ENCODE data around the gene PAMR1. TPM values are rescaled to one million over a fixed set of nuclear protein-coding genes. Genes with fewer than 3 reads are reported as not detected.
A peak's percentile ranks its signal among the peaks of the same experiment; 100 is the strongest.

The PAMR1 gene
- total RNA-seq, 1 donor from 2014 or later: 12.9 TPM

- H3K9me3 ChIP-seq (replicated peaks): no peaks in the 10 kb centered on the region
- intact Hi-C loops (cut with micrococcal nuclease): no loop called here
- no peak for DNase-seq
- peaks cover 26% of the 10 kb centered on the region for H3K4me1 ChIP-seq
- H3K27ac ChIP-seq (replicated peaks): no peak overlapping the region
- TF ChIP-seq CTCF (IDR thresholded peaks at IDR 0.05; ENCODE audit: borderline replicate concordance): no peak
- H3K27me3 ChIP-seq (ENCODE audit: low read depth): peaks cover 98% of the 10 kb centered on the region
- H3K36me3 ChIP-seq: no peaks in the 10 kb centered on the region
- H3K4me3 ChIP-seq: peak overlapping the region; percentile 67
Measured at GRCh38 chr11:35420371-35420770, 105.0 kb downstream of the PAMR1 start.

GRCh38 chr11:35419830-35420333, 105.5 kb downstream of the PAMR1 start:
- peaks cover 98% of the 10 kb centered on the region for H3K27me3 ChIP-seq (ENCODE audit: low read depth)
- H3K36me3 ChIP-seq: no peaks in the 10 kb centered on the region
- H3K4me3 ChIP-seq: peak overlapping the region; percentile 67
- no peaks in the 10 kb centered on the region for H3K9me3 ChIP-seq (replicated peaks)
- intact Hi-C loops (cut with micrococcal nuclease): no loop called here
- H3K27ac ChIP-seq (replicated peaks): no peak overlapping the region
- H3K4me1 ChIP-seq: peaks cover 26% of the 10 kb centered on the region
- peak; percentile 18 for DNase-seq
- TF ChIP-seq CTCF (IDR thresholded peaks at IDR 0.05; ENCODE audit: borderline replicate concordance): no peak

- intact Hi-C loops (cut with micrococcal nuclease): no loop called here
- DNase-seq: no peak
Measured at GRCh38 chr11:35419184-35419829, 106.1 kb downstream of the PAMR1 start, which contains the start of gene SLC1A2. Gene SLC1A2 (minus strand): TSS chr11:35419558. CDS start chr11:35418966, 592 bp downstream.

GRCh38 chr11:35418282-35419183, 106.9 kb downstream of the PAMR1 start:
- no peaks in the 10 kb centered on the region for H3K36me3 ChIP-seq
- no peak for TF ChIP-seq CTCF (IDR thresholded peaks at IDR 0.05; ENCODE audit: borderline replicate concordance)
- H3K27ac ChIP-seq (replicated peaks): no peak overlapping the region
- H3K4me3 ChIP-seq: peak overlapping the region; percentile 67
- no peaks in the 10 kb centered on the region for H3K9me3 ChIP-seq (replicated peaks)
- H3K27me3 ChIP-seq (ENCODE audit: low read depth): peaks cover 93% of the 10 kb centered on the region
- DNase-seq: no peak
- intact Hi-C loops (cut with micrococcal nuclease): no loop called here
- H3K4me1 ChIP-seq: peaks cover 26% of the 10 kb centered on the region

More at GRCh38 chr11:35419184-35419829, 106.1 kb downstream of the PAMR1 start, which contains the start of gene SLC1A2:
- H3K9me3 ChIP-seq (replicated peaks): no peaks in the 10 kb centered on the region
- H3K4me1 ChIP-seq: peaks cover 26% of the 10 kb centered on the region
- TF ChIP-seq CTCF (IDR thresholded peaks at IDR 0.05; ENCODE audit: borderline replicate concordance): no peak
- H3K27me3 ChIP-seq (ENCODE audit: low read depth): peaks cover 100% of the 10 kb centered on the region
- no peak within 1 kb of the TSS for H3K27ac ChIP-seq (replicated peaks)
- no peaks in the 10 kb centered on the region for H3K36me3 ChIP-seq
- peak within 1 kb of the TSS; percentile 67 for H3K4me3 ChIP-seq

GRCh38 chr11:35415487-35415886, 109.9 kb downstream of the PAMR1 start:
- no peak for DNase-seq
- no peaks in the 10 kb centered on the region for H3K9me3 ChIP-seq (replicated peaks)
- no peak overlapping the region for H3K4me3 ChIP-seq
- no peak for TF ChIP-seq CTCF (IDR thresholded peaks at IDR 0.05; ENCODE audit: borderline replicate concordance)
- intact Hi-C loops (cut with micrococcal nuclease): no loop called here
- H3K36me3 ChIP-seq: no peaks in the 10 kb centered on the region
- peaks cover 23% of the 10 kb centered on the region for H3K4me1 ChIP-seq
- H3K27ac ChIP-seq (replicated peaks): no peak overlapping the region
- peaks cover 69% of the 10 kb centered on the region for H3K27me3 ChIP-seq (ENCODE audit: low read depth)

All from left ventricle myocardium inferior (tissue), 1 donor.